Keratinocyte (primary cell): ENCODE results near the gene MBP.

ENCODE experiments used
- EZH2 ChIP-seq: IDR thresholded peaks from one replicate; pipeline ENCODE4 v1.6.1; 2012; ENCODE audit warnings: inconsistent platforms, mild to moderate bottlenecking, low read length, moderate library complexity
- TF ChIP-seq, protein P1 (sequence below), 3 experiments: IDR thresholded peaks in 1 of 3; conservative IDR thresholded peaks in 1 of 3; optimal IDR thresholded peaks in 1 of 3; 2 replicates in 2 of 3; 3 replicates in 1 of 3; pipeline versions ENCODE3 to v1.5.1; 2011; ENCODE audit warnings: low read length in 3 of 3, mild to moderate bottlenecking in 3 of 3, moderate library complexity in 2 of 3, control low read depth in 1 of 3, inconsistent platforms in 1 of 3; ENCODE audit not compliant: insufficient read depth in 2 of 3; ENCODE audit errors: extremely low read depth in 1 of 3

- no peak for TF ChIP-seq EZH2
- TF ChIP-seq, protein P1, sequence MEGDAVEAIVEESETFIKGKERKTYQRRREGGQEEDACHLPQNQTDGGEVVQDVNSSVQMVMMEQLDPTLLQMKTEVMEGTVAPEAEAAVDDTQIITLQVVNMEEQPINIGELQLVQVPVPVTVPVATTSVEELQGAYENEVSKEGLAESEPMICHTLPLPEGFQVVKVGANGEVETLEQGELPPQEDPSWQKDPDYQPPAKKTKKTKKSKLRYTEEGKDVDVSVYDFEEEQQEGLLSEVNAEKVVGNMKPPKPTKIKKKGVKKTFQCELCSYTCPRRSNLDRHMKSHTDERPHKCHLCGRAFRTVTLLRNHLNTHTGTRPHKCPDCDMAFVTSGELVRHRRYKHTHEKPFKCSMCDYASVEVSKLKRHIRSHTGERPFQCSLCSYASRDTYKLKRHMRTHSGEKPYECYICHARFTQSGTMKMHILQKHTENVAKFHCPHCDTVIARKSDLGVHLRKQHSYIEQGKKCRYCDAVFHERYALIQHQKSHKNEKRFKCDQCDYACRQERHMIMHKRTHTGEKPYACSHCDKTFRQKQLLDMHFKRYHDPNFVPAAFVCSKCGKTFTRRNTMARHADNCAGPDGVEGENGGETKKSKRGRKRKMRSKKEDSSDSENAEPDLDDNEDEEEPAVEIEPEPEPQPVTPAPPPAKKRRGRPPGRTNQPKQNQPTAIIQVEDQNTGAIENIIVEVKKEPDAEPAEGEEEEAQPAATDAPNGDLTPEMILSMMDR (optimal IDR thresholded peaks at IDR 0.05 in 1 of 3, IDR thresholded peaks at IDR 0.05 in 1 of 3, conservative IDR thresholded peaks at IDR 0.05 in 1 of 3; ENCODE audit: extremely low read depth in 1 of 3, insufficient read depth in 2 of 3, low read length in 3 of 3) = no peak
Observed at GRCh38 chr18:77107292-77107691, 25.3 kb downstream of the MBP start.
